GM20431 (cell line): ENCODE measurements around the gene CAMK2B.

ENCODE experiments used
- in situ Hi-C: fragments of 300-500 bp; cut with MseI, MboI; formaldehyde crosslinking; loops from one replicate; pipeline ENCODE4 v1.15.0; 2020; ENCODE audit warnings: low sequenced_read_pairs; ENCODE audit not compliant: unreplicated experiment

The CAMK2B gene

GRCh38 chr7:44311561-44312495 lies 13.6 kb downstream of the CAMK2B start:
- in situ Hi-C loops = no loop called here

- in situ Hi-C loops = no loop called here
Measured at GRCh38 chr7:44310221-44310848, 15.1 kb downstream of the CAMK2B start.

- in situ Hi-C loops = no loop called here
Measured at GRCh38 chr7:44309271-44310091, 15.9 kb downstream of the CAMK2B start.

- in situ Hi-C loops = no loop called here
Measured at GRCh38 chr7:44308596-44309270, 16.7 kb downstream of the CAMK2B start.

- in situ Hi-C loops = no loop called here
Measured at GRCh38 chr7:44307905-44308595, 17.3 kb downstream of the CAMK2B start.

GRCh38 chr7:44307301-44307900 lies 18.0 kb downstream of the CAMK2B start:
- in situ Hi-C loops = no loop called here

- in situ Hi-C loops = no loop called here
Measured at GRCh38 chr7:44306606-44307005, 18.8 kb downstream of the CAMK2B start.

- in situ Hi-C loops = no loop called here
Measured at GRCh38 chr7:44305564-44306507, 19.6 kb downstream of the CAMK2B start.

- in situ Hi-C loops = no loop called here
Measured at GRCh38 chr7:44294325-44295069, 30.9 kb downstream of the CAMK2B start.

GRCh38 chr7:44293561-44294324 lies 31.7 kb downstream of the CAMK2B start:
- in situ Hi-C loops = no loop called here

GRCh38 chr7:44292876-44293560 lies 32.4 kb downstream of the CAMK2B start:
- in situ Hi-C loops = no loop called here

GRCh38 chr7:44292420-44292817 lies 33.0 kb downstream of the CAMK2B start:
- in situ Hi-C loops = no loop called here

GRCh38 chr7:44291733-44292419 lies 33.5 kb downstream of the CAMK2B start:
- in situ Hi-C loops = no loop called here

- in situ Hi-C loops = no loop called here
Measured at GRCh38 chr7:44291066-44291732, 34.2 kb downstream of the CAMK2B start.

GRCh38 chr7:44290252-44290620 lies 35.2 kb downstream of the CAMK2B start:
- in situ Hi-C loops = no loop called here
